Osteocyte (in vitro differentiated cells): Measurements from ENCODE around the gene RAMACL. TPM values are rescaled to one million over a fixed set of nuclear protein-coding genes. Genes with fewer than 3 reads are reported as not detected.
A peak's percentile ranks its signal among the peaks of the same experiment; 100 is the strongest.

Experiments
- DNase-seq: peaks from one replicate; pipeline ENCODE4 v3.0.0; 2021; ENCODE audit warnings: mixed read lengths; ENCODE audit not compliant: unreplicated experiment; ENCODE audit errors: extremely low spot score
- H3K27ac Mint-ChIP-seq: one replicate; pipeline ENCODE4 v1.8.0; 2021; ENCODE audit warnings: mild to moderate bottlenecking, mixed read lengths; ENCODE audit not compliant: unreplicated experiment
- H3K27me3 Mint-ChIP-seq: one replicate; pipeline ENCODE4 v1.8.0; 2021; ENCODE audit warnings: mixed read lengths; ENCODE audit not compliant: unreplicated experiment
- H3K36me3 Mint-ChIP-seq: one replicate; pipeline ENCODE4 v1.8.0; 2021; ENCODE audit warnings: mixed read lengths; ENCODE audit not compliant: unreplicated experiment
- H3K4me1 Mint-ChIP-seq: one replicate; pipeline ENCODE4 v1.8.0; 2021; ENCODE audit warnings: mixed read lengths; ENCODE audit not compliant: unreplicated experiment
- H3K4me3 Mint-ChIP-seq: one replicate; pipeline ENCODE4 v1.8.0; 2021; ENCODE audit warnings: mild to moderate bottlenecking, moderate library complexity, mixed read lengths; ENCODE audit not compliant: unreplicated experiment
- H3K9me3 Mint-ChIP-seq: one replicate; pipeline ENCODE4 v1.8.0; 2021; ENCODE audit warnings: mixed read lengths; ENCODE audit not compliant: unreplicated experiment
- CTCF ChIP-seq: fragments of 200-600 bp; sonication (generic); IDR thresholded peaks from 2 replicates; pipeline ENCODE4 v1.5.0; 2021; ENCODE audit warnings: antibody characterized with exemption, mild to moderate bottlenecking, moderate library complexity
- total RNA-seq: library from RNA; stranded (reverse); gene quantifications from 2 replicates; pipeline ENCODE4 v1.2.1, GENCODE V29; 2021

Gene RAMACL
- total RNA-seq, 1 donor from 2014 or later: 3.6 TPM

GRCh38 chr6:166575205-166575604 is 11.3 kb downstream of the RAMACL start:
- no peaks in the 10 kb centered on the region for H3K27me3 Mint-ChIP-seq
- DNase-seq: no peak
- peaks cover 6% of the 10 kb centered on the region for H3K9me3 Mint-ChIP-seq
- no peak for TF ChIP-seq CTCF
- peaks cover 20% of the 10 kb centered on the region for H3K36me3 Mint-ChIP-seq
- H3K4me1 Mint-ChIP-seq: peaks cover 37% of the 10 kb centered on the region
- no peak overlapping the region for H3K27ac Mint-ChIP-seq
- no peak overlapping the region for H3K4me3 Mint-ChIP-seq

- Mint-ChIP-seq H3K4me3 (no peak overlapping the region), H3K9me3 (peaks cover 6% of the 10 kb centered on the region), H3K36me3 (peaks cover 24% of the 10 kb centered on the region), H3K27ac (no peak overlapping the region), H3K4me1 (peaks cover 33% of the 10 kb centered on the region), H3K27me3 (no peaks in the 10 kb centered on the region)
- no peak for DNase-seq
- no peak for TF ChIP-seq CTCF
These were observed 12.8 kb downstream of the RAMACL start for GRCh38 chr6:166573511-166574216.

GRCh38 chr6:166572370-166573261 is 13.9 kb downstream of the RAMACL start:
- peak overlapping the region; percentile 62 for H3K4me3 Mint-ChIP-seq
- TF ChIP-seq CTCF: no peak

GRCh38 chr6:166570929-166571713 is 15.4 kb downstream of the RAMACL start:
- Mint-ChIP-seq H3K27me3 (no peaks in the 10 kb centered on the region), H3K4me1 (peaks cover 48% of the 10 kb centered on the region), H3K36me3 (peaks cover 12% of the 10 kb centered on the region), H3K27ac (no peak overlapping the region), H3K4me3 (no peak overlapping the region), H3K9me3 (peaks cover under 1% of the 10 kb centered on the region)
- DNase-seq: peak; percentile 82
- TF ChIP-seq CTCF: no peak

More at GRCh38 chr6:166572370-166573261, 13.9 kb downstream of the RAMACL start:
- Mint-ChIP-seq H3K27me3 (no peaks in the 10 kb centered on the region), H3K36me3 (peaks cover 21% of the 10 kb centered on the region), H3K9me3 (peaks cover 6% of the 10 kb centered on the region), H3K27ac (peak overlapping the region; percentile 90), H3K4me1 (peaks cover 36% of the 10 kb centered on the region)
- DNase-seq: no peak
